ENCODE data around the gene EPM2AIP1.
"Not testable (repeated sequence)": the region's sequence is repeated elsewhere in the genome, so short reads cannot be mapped to it uniquely, and the experiment has no call there.

Gene EPM2AIP1

DNA sequence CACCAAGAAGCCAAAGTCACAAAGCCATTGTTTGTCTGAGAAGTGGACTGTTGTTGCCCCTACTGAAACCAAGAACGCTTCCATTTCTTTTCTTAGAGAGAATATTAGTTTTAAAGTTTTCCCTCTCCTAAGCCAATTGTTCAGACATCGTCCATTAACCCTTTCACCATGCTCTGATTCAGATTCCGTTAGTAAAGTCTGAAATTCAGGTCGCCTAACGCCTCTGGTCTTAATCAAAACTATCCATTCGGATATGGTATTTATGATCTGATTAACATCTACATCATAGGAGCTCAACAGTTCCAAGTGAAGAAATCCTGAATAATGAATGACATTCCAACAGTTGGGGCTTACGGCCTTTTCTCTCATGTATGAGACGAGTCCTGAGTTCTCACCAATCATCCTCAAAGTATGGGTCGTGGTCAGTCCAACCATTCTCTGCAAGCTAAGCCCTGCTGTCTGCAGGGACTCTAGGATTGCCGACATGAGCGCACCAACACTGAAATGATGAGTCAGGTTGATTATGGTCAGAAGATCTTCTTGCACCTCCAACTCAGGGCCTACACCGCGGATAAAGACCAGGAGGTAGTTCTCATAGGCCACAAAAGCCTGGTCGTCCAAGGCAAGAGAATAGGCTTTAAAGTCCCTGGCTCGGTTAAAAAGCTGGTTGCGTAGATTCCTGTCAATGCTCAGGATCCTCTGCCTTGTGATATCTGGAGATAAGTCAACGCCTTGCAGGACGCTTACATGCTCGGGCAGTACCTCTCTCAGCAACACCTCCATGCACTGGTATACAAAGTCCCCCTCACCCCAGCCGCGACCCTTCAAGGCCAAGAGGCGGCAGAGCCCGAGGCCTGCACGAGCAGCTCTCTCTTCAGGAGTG is 767 bp downstream of the EPM2AIP1 start:
- DNase-seq, result no peak

DNA sequence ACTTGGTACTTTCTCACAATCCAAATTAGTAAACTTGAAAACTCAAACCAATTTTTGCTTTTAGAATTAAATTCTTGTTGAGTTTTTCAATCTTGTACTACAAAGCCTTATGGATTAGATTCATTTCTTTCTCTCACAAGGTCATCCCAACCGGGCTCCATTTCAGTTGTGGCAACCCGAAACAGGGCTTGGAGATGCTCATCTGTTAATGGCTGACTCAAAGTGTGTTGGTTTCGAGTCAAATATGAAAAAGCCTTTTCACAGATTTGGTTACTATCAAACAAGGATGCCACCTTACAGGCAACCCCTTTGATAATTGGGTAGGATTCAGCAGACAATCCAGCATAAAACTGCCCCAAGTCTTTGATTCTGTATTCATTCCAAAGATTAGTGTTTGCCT is 1.8 kb downstream of the EPM2AIP1 start:
- DNase-seq, result no peak

- no peak for DNase-seq
Measured at GRCh38 chr3:36989568-36989967, 3.4 kb downstream of the EPM2AIP1 start.

- no peak for DNase-seq
Measured at GRCh38 chr3:36989005-36989404, 3.9 kb downstream of the EPM2AIP1 start.

GRCh38 chr3:36988356-36988755 is 4.6 kb downstream of the EPM2AIP1 start:
- DNase-seq, result no peak

DNA sequence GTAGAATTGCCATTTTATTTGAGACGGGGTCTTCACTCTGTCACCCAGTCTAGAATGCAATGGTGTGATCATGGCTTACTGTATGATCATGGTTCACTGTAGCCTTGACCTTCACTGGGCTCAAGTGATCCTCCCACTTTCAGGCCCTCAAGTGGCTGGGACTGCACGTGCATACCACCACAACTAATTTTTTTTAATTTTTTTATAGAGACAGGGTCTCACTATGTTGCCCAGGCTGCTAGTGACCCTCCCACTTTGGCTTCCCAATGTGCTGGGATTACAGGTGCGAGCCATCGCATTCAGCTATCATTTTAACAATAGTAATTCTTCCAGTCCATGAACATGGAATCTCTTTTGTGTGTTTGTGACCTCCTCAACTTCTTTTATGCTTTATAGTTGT is 11.9 kb downstream of the EPM2AIP1 start:
- DNase-seq, result no peak

DNA sequence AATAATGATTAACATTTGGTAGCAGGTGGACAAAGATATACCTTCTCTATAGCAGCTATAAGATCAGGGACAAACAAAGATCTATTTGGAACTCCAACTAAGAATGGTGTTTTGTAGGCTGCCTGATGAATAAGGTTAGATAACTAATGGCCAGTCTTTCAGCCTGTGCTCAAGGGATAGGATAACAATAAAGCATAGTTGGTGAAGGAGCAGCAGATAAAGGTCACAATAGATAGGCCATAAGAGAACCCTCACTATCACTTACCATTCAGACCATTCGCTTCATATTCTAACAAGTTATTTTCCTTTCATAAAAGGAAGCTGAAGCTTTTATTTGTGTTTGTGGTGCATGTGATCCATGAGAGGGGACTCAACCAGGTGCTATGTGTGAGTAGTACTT is 19.8 kb downstream of the EPM2AIP1 start:
- no peak for DNase-seq

GRCh38 chr3:36972163-36972562 is 20.8 kb downstream of the EPM2AIP1 start:
- no peak for DNase-seq

GRCh38 chr3:36969540-36970432 is 23.1 kb downstream of the EPM2AIP1 start:
- DNase-seq, result peak; percentile 77 to 92

GRCh38 chr3:36969085-36969484 is 23.8 kb downstream of the EPM2AIP1 start:
- DNase-seq, result no peak

DNA sequence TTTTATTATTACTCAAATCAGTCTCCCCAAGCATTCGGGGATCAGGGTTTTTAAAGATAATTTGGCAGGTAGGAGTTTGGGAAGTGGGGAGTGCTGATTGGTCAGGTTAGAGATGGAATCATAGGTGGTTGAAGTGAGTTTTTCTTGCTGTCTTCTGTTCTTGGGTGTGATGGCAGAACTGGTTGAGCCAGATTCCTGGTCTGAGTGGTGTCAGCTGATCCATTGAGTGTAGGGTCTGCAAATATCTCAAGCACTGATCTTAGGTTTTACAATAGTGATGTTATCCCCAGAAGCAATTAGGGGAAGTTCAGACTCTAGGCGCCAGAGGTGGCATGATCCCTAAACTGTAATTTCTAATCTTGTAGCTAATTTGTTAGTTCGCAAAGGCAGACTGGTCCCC is 27.5 kb downstream of the EPM2AIP1 start:
- DNase-seq, result no peak

DNA sequence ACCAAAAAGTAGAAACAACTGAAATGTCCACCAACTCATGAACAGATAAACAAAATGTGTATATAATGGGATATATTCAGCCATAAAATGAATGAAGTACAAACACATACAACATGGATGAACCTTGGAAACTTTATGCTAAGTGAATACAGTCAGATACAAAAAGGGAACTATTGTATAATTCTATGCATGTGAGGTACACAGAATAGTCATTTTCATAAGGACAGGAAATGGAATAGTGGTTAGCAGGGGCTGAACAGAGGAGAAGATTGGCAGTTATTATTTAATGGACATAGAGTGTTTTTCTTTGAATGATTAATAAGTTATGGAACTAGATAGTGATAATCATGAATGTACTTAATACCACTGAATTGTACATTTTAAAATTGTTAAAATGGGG is 28.1 kb downstream of the EPM2AIP1 start:
- no peak for DNase-seq

- DNase-seq, result no peak
Measured at GRCh38 chr3:36964331-36964730, 28.6 kb downstream of the EPM2AIP1 start.

GRCh38 chr3:36963008-36963407 is 29.9 kb downstream of the EPM2AIP1 start:
- DNase-seq, result not testable (repeated sequence)

DNA sequence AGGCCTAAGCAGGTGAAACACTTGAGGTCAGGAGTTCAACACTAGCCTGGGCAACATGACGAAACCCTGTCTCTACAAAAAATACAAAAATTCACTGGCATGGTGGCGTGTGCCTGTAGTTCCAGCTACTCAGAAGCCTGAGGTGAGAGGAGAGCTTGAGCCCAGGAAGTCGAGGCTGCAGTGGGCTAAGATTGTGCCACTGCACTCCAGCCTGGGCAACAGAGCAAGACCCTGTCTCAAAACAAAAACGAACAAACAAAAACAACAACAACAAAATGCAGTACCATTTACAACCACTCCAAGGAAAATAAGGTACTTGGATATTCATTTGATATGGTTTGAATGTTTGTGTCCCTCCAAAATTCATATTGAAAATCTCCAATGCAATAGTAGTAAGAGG is 32.4 kb downstream of the EPM2AIP1 start:
- no peak for DNase-seq

DNA sequence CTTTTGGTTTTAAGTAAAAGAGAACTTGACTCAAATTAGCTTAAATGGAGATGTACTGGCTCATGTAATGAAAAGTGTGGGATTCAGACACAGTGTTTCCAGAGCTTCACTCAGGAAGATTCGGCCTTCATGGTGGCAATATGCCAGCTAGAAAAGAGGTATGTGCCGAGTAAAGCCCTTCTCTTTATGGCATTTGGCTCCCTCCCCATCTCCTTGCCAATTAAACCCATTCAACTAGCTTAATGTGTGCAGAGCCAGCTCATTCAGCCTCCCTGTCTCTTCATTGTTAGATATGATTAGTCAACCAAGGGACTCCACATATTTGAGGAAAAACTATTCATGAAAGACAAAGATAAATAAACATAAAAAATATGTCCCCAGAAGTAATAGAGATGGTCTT is 33.1 kb downstream of the EPM2AIP1 start:
- DNase-seq, result no peak

- DNase-seq, result no peak
Measured at GRCh38 chr3:36957862-36958686, 34.9 kb downstream of the EPM2AIP1 start.

- DNase-seq, result no peak
Measured at GRCh38 chr3:36957063-36957462, 35.9 kb downstream of the EPM2AIP1 start.

DNA sequence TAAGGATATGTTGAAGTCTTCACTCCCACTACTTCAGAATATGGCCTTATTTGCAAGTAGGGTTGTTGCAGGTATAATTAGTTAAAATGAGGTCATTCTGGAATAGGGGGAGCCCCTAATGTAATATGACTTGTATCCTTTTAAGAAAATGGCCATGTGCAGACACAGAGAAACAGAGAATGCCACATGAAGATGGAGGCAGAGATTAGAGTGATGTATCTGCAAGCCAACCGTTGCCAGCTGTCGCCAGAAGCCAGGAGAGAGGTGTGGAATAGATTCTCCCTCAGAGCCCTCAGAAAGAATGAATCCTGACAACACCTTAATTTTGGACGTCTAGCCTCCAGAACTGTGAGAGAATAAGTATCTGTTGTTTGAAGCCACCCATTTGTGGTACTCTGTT is 36.8 kb downstream of the EPM2AIP1 start:
- DNase-seq, result no peak

GRCh38 chr3:36954452-36955134 is 38.3 kb downstream of the EPM2AIP1 start:
- no peak for DNase-seq

DNA sequence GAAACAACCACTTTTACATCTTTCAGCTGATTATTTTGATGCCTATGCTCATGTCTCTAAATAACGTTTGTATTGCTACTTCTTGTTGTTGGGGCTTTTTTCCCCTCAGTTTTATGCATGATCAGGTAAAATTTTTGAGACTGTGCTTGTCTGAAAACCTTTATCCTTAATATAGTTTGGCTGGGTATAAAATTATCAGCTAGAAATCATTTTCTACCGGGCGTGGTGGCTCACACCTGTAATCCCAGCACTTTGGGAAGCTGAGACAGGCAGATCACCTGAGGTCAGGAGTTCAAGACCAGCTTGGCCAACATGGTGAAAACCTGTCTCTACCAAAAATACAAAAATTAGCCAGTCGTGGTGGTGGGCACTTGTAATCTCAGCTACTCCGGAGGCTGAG is 45.1 kb downstream of the EPM2AIP1 start:
- DNase-seq, result not testable (repeated sequence)

GRCh38 chr3:36945333-36945980 is 47.5 kb downstream of the EPM2AIP1 start:
- no peak for DNase-seq

Measured in NCI-H524 (cell line).